OCI-LY1 (cell line): ENCODE results near the gene KRAS.

Source experiments
- H2AFZ ChIP-seq: fragments of 200-600 bp; sonication (generic), shearing (Covaris generic); 2 replicates; pipeline ENCODE4 v1.6.0; 2014; ENCODE audit warnings: antibody characterized with exemption, mild to moderate bottlenecking, low read length
- H3F3A ChIP-seq: fragments of 200-600 bp; sonication (generic), shearing (Covaris generic); 2 replicates; pipeline ENCODE4 v1.6.0; 2014; ENCODE audit warnings: mild to moderate bottlenecking, antibody characterized with exemption, low read length, moderate library complexity; ENCODE audit not compliant: insufficient read depth
- H3K27ac ChIP-seq: fragments of 200-600 bp; sonication (generic); 2 replicates; pipeline ENCODE4 v1.5.1; 2014; ENCODE audit warnings: low read length, mixed run types, mild to moderate bottlenecking, low read depth; ENCODE audit not compliant: poor library complexity, severe bottlenecking
- H3K27me3 ChIP-seq: fragments of 200-600 bp; sonication (generic); 2 replicates; pipeline ENCODE4 v1.6.0; 2014; ENCODE audit warnings: antibody characterized with exemption, mild to moderate bottlenecking, low read length, moderate library complexity; ENCODE audit not compliant: insufficient read depth
- H3K36me3 ChIP-seq: fragments of 200-600 bp; sonication (generic); 2 replicates; pipeline ENCODE4 v1.6.1; 2014; ENCODE audit warnings: mild to moderate bottlenecking, antibody characterized with exemption, low read length, moderate library complexity, mixed read lengths; ENCODE audit not compliant: insufficient read depth
- H3K4me1 ChIP-seq: fragments of 200-600 bp; sonication (generic); 2 replicates; pipeline ENCODE4 v1.5.1; 2014; ENCODE audit warnings: mild to moderate bottlenecking, low read length, moderate library complexity; ENCODE audit not compliant: insufficient read depth, severe bottlenecking
- H3K4me2 ChIP-seq: fragments of 200-600 bp; sonication (generic), shearing (Covaris generic); 2 replicates; pipeline ENCODE4 v1.6.1; 2014; ENCODE audit warnings: low read length
- H3K4me3 ChIP-seq: fragments of 200-600 bp; sonication (generic); 2 replicates; pipeline ENCODE4 v1.5.1; 2014; ENCODE audit warnings: low read length, low read depth, mild to moderate bottlenecking, mixed read lengths; ENCODE audit not compliant: poor library complexity, severe bottlenecking
- H3K79me2 ChIP-seq: fragments of 200-600 bp; shearing (Covaris generic); 2 replicates; pipeline ENCODE4 v1.6.1; 2016; ENCODE audit warnings: mixed run types, low read length, mixed read lengths; ENCODE audit not compliant: insufficient read depth
- H3K9ac ChIP-seq: fragments of 200-600 bp; sonication (generic), shearing (Covaris generic); 2 replicates; pipeline ENCODE4 v1.6.1; 2014; ENCODE audit warnings: mild to moderate bottlenecking, low read length, mixed read lengths
- H3K9me2 ChIP-seq: fragments of 200-600 bp; sonication (generic), shearing (Covaris generic); 2 replicates; pipeline ENCODE4 v1.6.1; 2014; ENCODE audit warnings: low read depth, mild to moderate bottlenecking, low read length, mixed read lengths
- H3K9me3 ChIP-seq: fragments of 200-600 bp; shearing (Covaris generic); 2 replicates; pipeline ENCODE4 v1.6.1; 2014; ENCODE audit warnings: low read length, mixed read lengths
- H4K20me1 ChIP-seq: fragments of 200-600 bp; sonication (generic), shearing (Covaris generic); 2 replicates; pipeline ENCODE4 v1.6.0; 2016; ENCODE audit warnings: mild to moderate bottlenecking, low read length; ENCODE audit not compliant: insufficient read depth
- EZH2 ChIP-seq: fragments of 200-600 bp; sonication (generic), shearing (Covaris generic); IDR thresholded peaks from 2 replicates; pipeline ENCODE4 v1.8.0; 2017; ENCODE audit warnings: borderline replicate concordance, mixed run types, mild to moderate bottlenecking, antibody characterized with exemption, low read length, moderate library complexity, mixed read lengths
- TF ChIP-seq, protein P1 (sequence below): fragments of 200-600 bp; sonication (generic), shearing (Covaris generic); IDR thresholded peaks from 2 replicates; pipeline ENCODE4 v1.5.1; 2017; ENCODE audit warnings: mild to moderate bottlenecking, antibody characterized with exemption, low read length, moderate library complexity, mixed read lengths

The KRAS gene

DNA sequence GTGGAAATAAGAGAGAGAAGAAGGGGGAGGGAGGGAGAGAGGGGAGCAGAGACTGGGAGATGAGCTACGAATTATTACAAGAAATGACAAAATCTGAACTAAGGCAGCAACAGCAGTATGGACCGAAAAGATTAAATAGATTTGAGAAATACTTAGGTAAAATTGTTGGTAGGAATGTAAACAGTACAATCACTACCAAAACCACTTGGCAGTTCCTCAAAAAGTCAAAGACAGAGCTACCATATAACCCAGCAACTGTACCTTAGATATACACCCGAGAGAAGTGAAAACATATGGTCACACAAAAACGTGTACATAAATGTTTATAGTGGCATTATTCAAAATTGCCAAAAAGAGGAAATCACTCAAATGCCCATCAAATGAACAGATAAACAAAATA is 14.1 kb downstream of the KRAS start:
- H3K36me3 ChIP-seq, result peaks cover 50% of the 10 kb centered on the region
- no peak overlapping the region for H3K4me2 ChIP-seq
- peaks cover 30% of the 10 kb centered on the region for H3K79me2 ChIP-seq

DNA sequence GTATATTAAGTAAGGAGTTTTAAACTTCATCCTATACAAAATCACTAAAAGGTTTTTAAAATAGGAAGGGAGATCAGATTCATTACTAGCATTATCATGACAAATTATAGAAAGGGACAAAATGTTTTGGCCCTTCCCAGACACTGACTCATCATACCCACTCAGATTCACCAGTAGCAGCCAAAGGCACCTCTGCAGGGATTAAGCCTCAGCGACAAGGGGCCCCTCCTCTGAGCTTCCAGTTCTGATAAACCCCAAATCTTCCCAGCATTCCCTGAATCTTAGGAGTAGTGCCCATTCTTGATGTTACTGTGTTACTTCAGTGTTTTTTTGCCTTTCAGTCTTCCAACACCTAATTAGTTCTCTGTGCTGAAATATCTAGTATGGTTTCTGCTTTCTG is 14.5 kb downstream of the KRAS start:
- H3K27ac ChIP-seq, result no peak overlapping the region
- H3K9me2 ChIP-seq, result no peaks in the 10 kb centered on the region
- no peak overlapping the region for H3K4me2 ChIP-seq
- H2AFZ ChIP-seq, result no peak overlapping the region
- H3K9me3 ChIP-seq, result no peaks in the 10 kb centered on the region
- no peaks in the 10 kb centered on the region for H3F3A ChIP-seq
- H3K27me3 ChIP-seq, result no peaks in the 10 kb centered on the region
- H3K9ac ChIP-seq, result no peak overlapping the region
- TF ChIP-seq, protein P1, sequence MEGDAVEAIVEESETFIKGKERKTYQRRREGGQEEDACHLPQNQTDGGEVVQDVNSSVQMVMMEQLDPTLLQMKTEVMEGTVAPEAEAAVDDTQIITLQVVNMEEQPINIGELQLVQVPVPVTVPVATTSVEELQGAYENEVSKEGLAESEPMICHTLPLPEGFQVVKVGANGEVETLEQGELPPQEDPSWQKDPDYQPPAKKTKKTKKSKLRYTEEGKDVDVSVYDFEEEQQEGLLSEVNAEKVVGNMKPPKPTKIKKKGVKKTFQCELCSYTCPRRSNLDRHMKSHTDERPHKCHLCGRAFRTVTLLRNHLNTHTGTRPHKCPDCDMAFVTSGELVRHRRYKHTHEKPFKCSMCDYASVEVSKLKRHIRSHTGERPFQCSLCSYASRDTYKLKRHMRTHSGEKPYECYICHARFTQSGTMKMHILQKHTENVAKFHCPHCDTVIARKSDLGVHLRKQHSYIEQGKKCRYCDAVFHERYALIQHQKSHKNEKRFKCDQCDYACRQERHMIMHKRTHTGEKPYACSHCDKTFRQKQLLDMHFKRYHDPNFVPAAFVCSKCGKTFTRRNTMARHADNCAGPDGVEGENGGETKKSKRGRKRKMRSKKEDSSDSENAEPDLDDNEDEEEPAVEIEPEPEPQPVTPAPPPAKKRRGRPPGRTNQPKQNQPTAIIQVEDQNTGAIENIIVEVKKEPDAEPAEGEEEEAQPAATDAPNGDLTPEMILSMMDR, result no peak
- no peak for TF ChIP-seq EZH2
- H3K4me3 ChIP-seq, result no peak overlapping the region
- peaks cover 50% of the 10 kb centered on the region for H3K36me3 ChIP-seq
- H4K20me1 ChIP-seq, result no peaks in the 10 kb centered on the region
- peaks cover 5% of the 10 kb centered on the region for H3K4me1 ChIP-seq
- H3K79me2 ChIP-seq, result peaks cover 30% of the 10 kb centered on the region

More for the DNA sequence above, 14.1 kb downstream of the KRAS start:
- H3K27me3 ChIP-seq, result no peaks in the 10 kb centered on the region
- H3K27ac ChIP-seq, result no peak overlapping the region
- H3F3A ChIP-seq, result no peaks in the 10 kb centered on the region
- H3K9me3 ChIP-seq, result no peaks in the 10 kb centered on the region
- TF ChIP-seq, protein P1, result no peak
- TF ChIP-seq EZH2, result no peak
- H2AFZ ChIP-seq, result no peak overlapping the region
- H3K4me3 ChIP-seq, result no peak overlapping the region
- no peaks in the 10 kb centered on the region for H3K9me2 ChIP-seq
- no peak overlapping the region for H3K9ac ChIP-seq
- H3K4me1 ChIP-seq, result peaks cover 8% of the 10 kb centered on the region
- H4K20me1 ChIP-seq, result no peaks in the 10 kb centered on the region

- TF ChIP-seq, protein P1, result no peak
- TF ChIP-seq EZH2, result no peak
- Histone ChIP-seq H3K27me3 (no peaks in the 10 kb centered on the region), H3K4me3 (no peak overlapping the region), H3K4me1 (no peaks in the 10 kb centered on the region), H2AFZ (no peak overlapping the region), H3K4me2 (no peak overlapping the region), H3K9me2 (no peaks in the 10 kb centered on the region), H4K20me1 (no peaks in the 10 kb centered on the region), H3K79me2 (no peaks in the 10 kb centered on the region), H3K9ac (no peak overlapping the region), H3K36me3 (peaks cover 22% of the 10 kb centered on the region), H3K9me3 (no peaks in the 10 kb centered on the region), H3F3A (no peaks in the 10 kb centered on the region), H3K27ac (no peak overlapping the region)
Observed at GRCh38 chr12:25213338-25213737, 37.4 kb downstream of the KRAS start.
